ENCODE measurements around the gene SBF2.

The SBF2 gene

DNA sequence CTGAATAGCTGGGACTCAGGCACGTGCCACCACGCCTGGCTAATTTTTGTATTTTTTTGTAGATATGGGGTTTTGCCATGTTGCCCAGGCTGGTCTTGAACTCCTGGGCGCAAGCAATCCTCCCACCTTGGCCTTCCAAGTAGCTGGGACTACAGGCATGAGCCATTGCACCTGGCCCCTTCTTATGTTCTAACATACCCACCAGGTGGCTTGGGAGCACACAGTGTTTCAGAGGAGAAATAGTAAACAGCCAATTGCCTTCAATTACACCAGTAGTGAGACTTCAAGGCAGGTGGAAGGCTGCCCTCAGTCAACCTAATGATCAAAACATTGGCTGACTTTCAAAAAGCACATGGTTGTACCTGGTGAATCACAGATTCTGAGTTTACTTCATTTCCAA, 462.9 kb downstream of the SBF2 start:
- TF ChIP-seq, protein P1, sequence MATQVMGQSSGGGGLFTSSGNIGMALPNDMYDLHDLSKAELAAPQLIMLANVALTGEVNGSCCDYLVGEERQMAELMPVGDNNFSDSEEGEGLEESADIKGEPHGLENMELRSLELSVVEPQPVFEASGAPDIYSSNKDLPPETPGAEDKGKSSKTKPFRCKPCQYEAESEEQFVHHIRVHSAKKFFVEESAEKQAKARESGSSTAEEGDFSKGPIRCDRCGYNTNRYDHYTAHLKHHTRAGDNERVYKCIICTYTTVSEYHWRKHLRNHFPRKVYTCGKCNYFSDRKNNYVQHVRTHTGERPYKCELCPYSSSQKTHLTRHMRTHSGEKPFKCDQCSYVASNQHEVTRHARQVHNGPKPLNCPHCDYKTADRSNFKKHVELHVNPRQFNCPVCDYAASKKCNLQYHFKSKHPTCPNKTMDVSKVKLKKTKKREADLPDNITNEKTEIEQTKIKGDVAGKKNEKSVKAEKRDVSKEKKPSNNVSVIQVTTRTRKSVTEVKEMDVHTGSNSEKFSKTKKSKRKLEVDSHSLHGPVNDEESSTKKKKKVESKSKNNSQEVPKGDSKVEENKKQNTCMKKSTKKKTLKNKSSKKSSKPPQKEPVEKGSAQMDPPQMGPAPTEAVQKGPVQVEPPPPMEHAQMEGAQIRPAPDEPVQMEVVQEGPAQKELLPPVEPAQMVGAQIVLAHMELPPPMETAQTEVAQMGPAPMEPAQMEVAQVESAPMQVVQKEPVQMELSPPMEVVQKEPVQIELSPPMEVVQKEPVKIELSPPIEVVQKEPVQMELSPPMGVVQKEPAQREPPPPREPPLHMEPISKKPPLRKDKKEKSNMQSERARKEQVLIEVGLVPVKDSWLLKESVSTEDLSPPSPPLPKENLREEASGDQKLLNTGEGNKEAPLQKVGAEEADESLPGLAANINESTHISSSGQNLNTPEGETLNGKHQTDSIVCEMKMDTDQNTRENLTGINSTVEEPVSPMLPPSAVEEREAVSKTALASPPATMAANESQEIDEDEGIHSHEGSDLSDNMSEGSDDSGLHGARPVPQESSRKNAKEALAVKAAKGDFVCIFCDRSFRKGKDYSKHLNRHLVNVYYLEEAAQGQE (IDR thresholded peaks at IDR 0.05; ENCODE audit: insufficient replicate concordance, low read depth) = no peak
- TF ChIP-seq POLR2AphosphoS5 (IDR thresholded peaks at IDR 0.05; ENCODE audit: low read depth) = no peak
- TF ChIP-seq, protein P2, sequence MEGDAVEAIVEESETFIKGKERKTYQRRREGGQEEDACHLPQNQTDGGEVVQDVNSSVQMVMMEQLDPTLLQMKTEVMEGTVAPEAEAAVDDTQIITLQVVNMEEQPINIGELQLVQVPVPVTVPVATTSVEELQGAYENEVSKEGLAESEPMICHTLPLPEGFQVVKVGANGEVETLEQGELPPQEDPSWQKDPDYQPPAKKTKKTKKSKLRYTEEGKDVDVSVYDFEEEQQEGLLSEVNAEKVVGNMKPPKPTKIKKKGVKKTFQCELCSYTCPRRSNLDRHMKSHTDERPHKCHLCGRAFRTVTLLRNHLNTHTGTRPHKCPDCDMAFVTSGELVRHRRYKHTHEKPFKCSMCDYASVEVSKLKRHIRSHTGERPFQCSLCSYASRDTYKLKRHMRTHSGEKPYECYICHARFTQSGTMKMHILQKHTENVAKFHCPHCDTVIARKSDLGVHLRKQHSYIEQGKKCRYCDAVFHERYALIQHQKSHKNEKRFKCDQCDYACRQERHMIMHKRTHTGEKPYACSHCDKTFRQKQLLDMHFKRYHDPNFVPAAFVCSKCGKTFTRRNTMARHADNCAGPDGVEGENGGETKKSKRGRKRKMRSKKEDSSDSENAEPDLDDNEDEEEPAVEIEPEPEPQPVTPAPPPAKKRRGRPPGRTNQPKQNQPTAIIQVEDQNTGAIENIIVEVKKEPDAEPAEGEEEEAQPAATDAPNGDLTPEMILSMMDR (IDR thresholded peaks at IDR 0.05; ENCODE audit: insufficient read depth, low read length) = no peak
- no peak for TF ChIP-seq GABPA (IDR thresholded peaks at IDR 0.05; ENCODE audit: low read depth)
- TF ChIP-seq SPI1 (IDR thresholded peaks at IDR 0.05; ENCODE audit: borderline replicate concordance, low read depth) = no peak
- no peak overlapping the region for H3K27ac ChIP-seq (replicated peaks)
- no peak for DNase-seq (ENCODE audit: low read depth in 1 of 2, low spot score in 1 of 2)

DNA sequence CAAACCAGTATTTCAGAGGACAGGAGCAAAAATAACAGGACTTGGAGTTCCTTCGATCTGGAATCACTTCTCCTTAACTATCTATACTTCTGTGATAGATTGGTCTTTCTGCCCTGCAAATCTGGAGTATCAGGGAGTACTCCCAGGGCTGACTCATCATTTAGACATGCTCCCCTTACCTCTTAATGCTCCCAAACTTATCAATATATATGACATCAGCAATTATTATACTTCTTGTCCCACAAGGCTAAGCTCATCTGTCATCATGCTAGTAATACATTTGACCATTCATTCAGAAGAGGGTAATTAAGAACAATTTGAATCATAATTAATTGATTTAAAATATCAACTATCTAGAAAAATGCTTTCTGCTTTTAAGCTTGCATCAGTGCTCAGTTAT, 466.3 kb downstream of the SBF2 start:
- TF ChIP-seq, protein P2 (IDR thresholded peaks at IDR 0.05; ENCODE audit: insufficient read depth, low read length) = no peak
- no peak for TF ChIP-seq SPI1 (IDR thresholded peaks at IDR 0.05; ENCODE audit: borderline replicate concordance, low read depth)
- TF ChIP-seq, protein P1 (IDR thresholded peaks at IDR 0.05; ENCODE audit: insufficient replicate concordance, low read depth) = no peak
- TF ChIP-seq POLR2AphosphoS5 (IDR thresholded peaks at IDR 0.05; ENCODE audit: low read depth) = no peak
- no peak for TF ChIP-seq GABPA (IDR thresholded peaks at IDR 0.05; ENCODE audit: low read depth)
- no peak overlapping the region for H3K27ac ChIP-seq (replicated peaks)
- H3K4me3 ChIP-seq (replicated peaks; ENCODE audit: insufficient read depth, low read length) = no peak overlapping the region
- no peak for DNase-seq (ENCODE audit: low read depth in 1 of 2, low spot score in 1 of 2)
- H3K27me3 ChIP-seq (ENCODE audit: insufficient read depth, poor library complexity, severe bottlenecking) = no peaks in the 10 kb centered on the region

More for the DNA sequence above, 462.9 kb downstream of the SBF2 start:
- no peaks in the 10 kb centered on the region for H3K27me3 ChIP-seq (ENCODE audit: insufficient read depth, poor library complexity, severe bottlenecking)
- H3K4me3 ChIP-seq (replicated peaks; ENCODE audit: insufficient read depth, low read length) = no peak overlapping the region

DNA sequence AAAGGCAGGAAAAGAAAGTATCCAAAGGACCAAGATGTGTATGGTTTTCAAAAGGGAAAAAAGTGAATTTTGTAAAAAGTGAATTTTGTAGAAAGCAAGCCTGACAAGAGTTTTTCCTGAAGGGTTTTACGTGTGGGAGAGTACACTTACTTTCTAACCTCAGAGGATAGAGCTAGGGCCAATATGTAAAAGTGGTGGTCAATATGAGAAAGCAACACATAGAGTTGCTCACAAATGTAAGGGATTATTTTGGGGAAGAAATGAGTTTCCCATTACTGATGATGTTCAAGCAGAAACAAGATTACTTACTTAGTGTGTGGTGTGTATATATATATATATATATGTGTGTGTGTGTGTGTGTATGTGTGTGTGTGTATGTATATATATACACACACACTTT, 467.6 kb downstream of the SBF2 start:
- no peak for DNase-seq (ENCODE audit: low read depth in 1 of 2, low spot score in 1 of 2)
- no peak for TF ChIP-seq SPI1 (IDR thresholded peaks at IDR 0.05; ENCODE audit: borderline replicate concordance, low read depth)
- TF ChIP-seq, protein P2 (IDR thresholded peaks at IDR 0.05; ENCODE audit: insufficient read depth, low read length) = no peak
- TF ChIP-seq POLR2AphosphoS5 (IDR thresholded peaks at IDR 0.05; ENCODE audit: low read depth) = no peak
- TF ChIP-seq GABPA (IDR thresholded peaks at IDR 0.05; ENCODE audit: low read depth) = no peak
- TF ChIP-seq, protein P1 (IDR thresholded peaks at IDR 0.05; ENCODE audit: insufficient replicate concordance, low read depth) = no peak
- H3K27me3 ChIP-seq (ENCODE audit: insufficient read depth, poor library complexity, severe bottlenecking) = no peaks in the 10 kb centered on the region
- no peak overlapping the region for H3K4me3 ChIP-seq (replicated peaks; ENCODE audit: insufficient read depth, low read length)
- no peak overlapping the region for H3K27ac ChIP-seq (replicated peaks)
